ENCODE data around the gene RDH11. TPM values are rescaled to one million over a fixed set of nuclear protein-coding genes. Genes with fewer than 3 reads are reported as not detected.

Gene RDH11
- total and polyA plus RNA-seq, 8 donors, result 14.0 to 40.3 (median 21.7) TPM

DNA sequence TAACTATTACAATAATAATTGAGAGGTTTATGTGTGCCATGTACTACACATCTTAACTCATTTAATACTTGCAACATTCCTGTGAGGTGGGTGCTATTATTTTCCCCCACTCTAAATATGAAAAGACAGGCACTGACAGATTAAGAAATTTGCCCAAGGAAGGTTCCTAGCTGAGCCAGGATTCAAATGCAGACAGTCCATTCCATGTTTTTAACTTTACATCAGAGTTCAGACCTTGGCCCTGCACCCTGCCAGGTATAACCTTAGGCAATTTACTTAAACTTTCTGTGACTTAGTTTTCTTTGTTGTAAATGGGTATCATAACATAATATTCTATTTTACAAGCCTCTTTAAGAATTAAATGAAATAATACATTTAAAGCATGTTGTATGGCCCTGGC is 32.7 kb upstream of the RDH11 start:
- H3K36me3 ChIP-seq, result no peaks in the 10 kb centered on the region
- H3K4me3 ChIP-seq, result no peak overlapping the region
- no peaks in the 10 kb centered on the region for H3K9me3 ChIP-seq
- ATAC-seq (no peak), FAIRE-seq (no peak), DNase-seq (no peak)
- intact Hi-C loops (cut with DNase I), result no loop called here
- H3K27me3 ChIP-seq, result no peaks in the 10 kb centered on the region
- no peak overlapping the region for H3K27ac ChIP-seq
- TF ChIP-seq, protein P1, sequence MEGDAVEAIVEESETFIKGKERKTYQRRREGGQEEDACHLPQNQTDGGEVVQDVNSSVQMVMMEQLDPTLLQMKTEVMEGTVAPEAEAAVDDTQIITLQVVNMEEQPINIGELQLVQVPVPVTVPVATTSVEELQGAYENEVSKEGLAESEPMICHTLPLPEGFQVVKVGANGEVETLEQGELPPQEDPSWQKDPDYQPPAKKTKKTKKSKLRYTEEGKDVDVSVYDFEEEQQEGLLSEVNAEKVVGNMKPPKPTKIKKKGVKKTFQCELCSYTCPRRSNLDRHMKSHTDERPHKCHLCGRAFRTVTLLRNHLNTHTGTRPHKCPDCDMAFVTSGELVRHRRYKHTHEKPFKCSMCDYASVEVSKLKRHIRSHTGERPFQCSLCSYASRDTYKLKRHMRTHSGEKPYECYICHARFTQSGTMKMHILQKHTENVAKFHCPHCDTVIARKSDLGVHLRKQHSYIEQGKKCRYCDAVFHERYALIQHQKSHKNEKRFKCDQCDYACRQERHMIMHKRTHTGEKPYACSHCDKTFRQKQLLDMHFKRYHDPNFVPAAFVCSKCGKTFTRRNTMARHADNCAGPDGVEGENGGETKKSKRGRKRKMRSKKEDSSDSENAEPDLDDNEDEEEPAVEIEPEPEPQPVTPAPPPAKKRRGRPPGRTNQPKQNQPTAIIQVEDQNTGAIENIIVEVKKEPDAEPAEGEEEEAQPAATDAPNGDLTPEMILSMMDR (IDR thresholded peaks at IDR 0.05), result no peak
- H3K4me1 ChIP-seq, result no peaks in the 10 kb centered on the region

DNA sequence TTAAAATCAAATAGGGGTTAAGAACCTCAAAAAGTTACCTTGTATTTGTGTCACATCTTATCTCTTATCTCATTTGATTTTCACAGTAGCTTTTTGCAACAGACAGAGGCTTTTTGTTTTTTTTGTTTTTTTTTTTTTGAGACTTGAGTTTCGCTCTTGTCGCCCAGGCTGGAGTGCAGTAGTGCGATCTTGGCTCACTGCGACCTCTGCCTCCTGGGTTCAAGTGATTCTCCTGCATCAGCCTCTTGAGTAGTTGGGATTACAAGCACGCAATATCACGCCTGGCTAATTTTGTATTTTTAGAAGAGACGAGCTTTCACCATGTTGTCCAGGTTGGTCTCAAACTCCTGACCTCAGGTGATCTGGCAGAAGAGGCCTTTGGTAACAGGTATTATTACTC is 31.8 kb upstream of the RDH11 start:
- no peak for FAIRE-seq
- H3K36me3 ChIP-seq, result no peaks in the 10 kb centered on the region

DNA sequence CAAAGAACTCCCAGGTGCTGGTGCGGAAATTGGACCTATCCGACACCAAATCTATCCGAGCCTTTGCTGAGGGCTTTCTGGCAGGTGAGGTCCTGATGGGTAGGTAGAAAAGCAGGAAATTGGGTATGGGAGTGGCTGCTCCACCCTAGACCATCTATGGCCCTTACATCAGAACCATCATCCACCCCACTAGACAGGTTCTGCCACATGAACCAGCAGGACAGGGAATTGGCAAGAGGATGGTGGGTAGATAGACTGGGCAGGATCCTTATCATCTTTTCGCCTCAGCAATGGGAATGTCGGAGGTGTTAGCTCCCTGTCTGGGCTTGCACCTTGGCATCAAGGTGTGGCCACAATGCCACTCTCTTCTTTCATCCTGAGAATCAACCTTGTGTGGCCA is 29.6 kb upstream of the RDH11 start:
- no peaks in the 10 kb centered on the region for H3K27me3 ChIP-seq
- ATAC-seq (no peak), FAIRE-seq (no peak), DNase-seq (no peak)
- TF ChIP-seq, protein P1 (IDR thresholded peaks at IDR 0.05), result no peak
- intact Hi-C loops (cut with DNase I), result no loop called here
- H3K9me3 ChIP-seq, result no peaks in the 10 kb centered on the region
- no peaks in the 10 kb centered on the region for H3K36me3 ChIP-seq
- WGBS, 2 donors, result 85 to 92% methylated on average over 5 of the region's 5 CpGs
- no peak overlapping the region for H3K4me3 ChIP-seq
- H3K27ac ChIP-seq, result no peak overlapping the region
- no peaks in the 10 kb centered on the region for H3K4me1 ChIP-seq

More for the DNA sequence above, 31.8 kb upstream of the RDH11 start:
- no peak for ATAC-seq
- no peaks in the 10 kb centered on the region for H3K27me3 ChIP-seq
- WGBS, 2 donors, result 96 to 98% methylated on average over 7 of the region's 7 CpGs
- H3K9me3 ChIP-seq, result no peaks in the 10 kb centered on the region
- DNase-seq, result no peak
- H3K4me1 ChIP-seq, result no peaks in the 10 kb centered on the region
- no peak overlapping the region for H3K4me3 ChIP-seq
- no peak overlapping the region for H3K27ac ChIP-seq
- TF ChIP-seq, protein P1 (IDR thresholded peaks at IDR 0.05), result no peak
- intact Hi-C loops (cut with DNase I), result no loop called here

DNA sequence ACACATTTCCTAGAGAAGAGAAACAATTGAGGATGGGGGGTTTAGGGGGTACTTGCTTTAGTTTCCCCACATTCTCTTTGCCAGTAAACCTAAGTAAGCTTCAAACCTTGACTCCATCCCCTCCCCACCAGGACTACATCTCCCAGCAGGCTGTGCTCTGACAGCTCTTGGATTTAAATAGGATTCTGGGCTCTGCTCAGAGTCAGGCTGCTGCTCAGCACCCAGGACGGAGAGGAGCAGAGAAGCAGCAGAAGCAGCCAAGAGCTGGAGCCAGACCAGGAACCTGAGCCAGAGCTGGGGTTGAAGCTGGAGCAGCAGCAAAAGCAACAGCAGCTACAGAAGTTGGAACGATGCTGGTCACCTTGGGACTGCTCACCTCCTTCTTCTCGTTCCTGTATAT is 26.7 kb upstream of the RDH11 start:
- Histone ChIP-seq H3K27me3 (no peaks in the 10 kb centered on the region), H3K4me3 (peak overlapping the region in 1 of 4 donors; percentile 12), H3K27ac (no peak overlapping the region), H3K36me3 (no peaks in the 10 kb centered on the region), H3K9me3 (no peaks in the 10 kb centered on the region), H3K4me1 (no peaks in the 10 kb centered on the region)
- ATAC-seq (peak; percentile 60 to 79 (median 76)), DNase-seq (peak in 3 of 6 donors; percentile 21 to 52 (median 39)), FAIRE-seq (no peak)
- TF ChIP-seq, protein P1 (IDR thresholded peaks at IDR 0.05), result no peak
- intact Hi-C loops (cut with DNase I), result no loop called here
- WGBS, 2 donors, result 0 to 5% methylated on average over 3 of the region's 3 CpGs

DNA sequence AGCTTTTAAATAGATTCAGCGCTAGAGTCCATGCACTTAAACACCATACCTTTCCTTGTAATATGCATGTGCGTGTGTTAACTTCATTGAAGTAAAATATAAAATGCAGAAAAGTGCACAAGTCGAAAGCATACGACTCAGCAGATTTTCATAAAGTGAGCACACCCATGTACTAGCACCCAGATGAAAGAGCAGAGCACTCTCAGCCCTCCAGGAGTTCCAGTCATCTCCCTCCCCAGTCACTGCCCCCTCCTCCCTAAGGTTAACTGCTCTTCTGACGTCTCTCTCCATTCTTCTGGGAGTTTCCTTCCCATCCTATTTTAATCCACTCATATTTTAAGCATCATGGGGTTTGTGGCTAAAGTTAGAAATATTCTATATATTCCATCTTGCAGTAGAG is 26.3 kb upstream of the RDH11 start:
- no peaks in the 10 kb centered on the region for H3K9me3 ChIP-seq
- ATAC-seq (no peak), FAIRE-seq (no peak), DNase-seq (no peak)
- TF ChIP-seq, protein P1 (IDR thresholded peaks at IDR 0.05), result no peak
- no peaks in the 10 kb centered on the region for H3K4me1 ChIP-seq
- 72 to 76% methylated on average over 5 of the region's 5 CpGs for WGBS, 2 donors
- intact Hi-C loops (cut with DNase I), result no loop called here
- H3K4me3 ChIP-seq, result no peak overlapping the region
- no peaks in the 10 kb centered on the region for H3K36me3 ChIP-seq
- no peaks in the 10 kb centered on the region for H3K27me3 ChIP-seq
- H3K27ac ChIP-seq, result no peak overlapping the region

Measured in pancreas (tissue), 10 donors.